ENCODE measurements around the gene LRFN4.

LRFN4 gene

GRCh38 chr11:66868082-66868725, 11.3 kb downstream of the LRFN4 start:
- in situ Hi-C loops (cut with MboI; ENCODE audit: low sequenced_read_pairs) = no loop called here

- in situ Hi-C loops (cut with MboI; ENCODE audit: low sequenced_read_pairs) = no loop called here
Observed at GRCh38 chr11:66868726-66869566, 12.1 kb downstream of the LRFN4 start.

- in situ Hi-C loops (cut with MboI; ENCODE audit: low sequenced_read_pairs) = no loop called here
Observed at GRCh38 chr11:66869567-66869870, 12.7 kb downstream of the LRFN4 start.

GRCh38 chr11:66870131-66870530, 13.3 kb downstream of the LRFN4 start:
- in situ Hi-C loops (cut with MboI; ENCODE audit: low sequenced_read_pairs) = no loop called here

GRCh38 chr11:66870616-66871520, 14.0 kb downstream of the LRFN4 start:
- in situ Hi-C loops (cut with MboI; ENCODE audit: low sequenced_read_pairs) = no loop called here

- in situ Hi-C loops (cut with MboI; ENCODE audit: low sequenced_read_pairs) = no loop called here
Observed at GRCh38 chr11:66871521-66871901, 14.6 kb downstream of the LRFN4 start.

- in situ Hi-C loops (cut with MboI; ENCODE audit: low sequenced_read_pairs) = no loop called here
Observed at GRCh38 chr11:66874232-66874631, 17.4 kb downstream of the LRFN4 start.

- in situ Hi-C loops (cut with MboI; ENCODE audit: low sequenced_read_pairs) = no loop called here
Observed at GRCh38 chr11:66875378-66875777, 18.5 kb downstream of the LRFN4 start.

- in situ Hi-C loops (cut with MboI; ENCODE audit: low sequenced_read_pairs) = no loop called here
Observed at GRCh38 chr11:66877588-66878385, 20.9 kb downstream of the LRFN4 start.

- in situ Hi-C loops (cut with MboI; ENCODE audit: low sequenced_read_pairs) = no loop called here
Observed at GRCh38 chr11:66878474-66878873, 21.6 kb downstream of the LRFN4 start.

GRCh38 chr11:66879000-66879399, 22.1 kb downstream of the LRFN4 start:
- in situ Hi-C loops (cut with MboI; ENCODE audit: low sequenced_read_pairs) = no loop called here

GRCh38 chr11:66879583-66879982, 22.7 kb downstream of the LRFN4 start:
- in situ Hi-C loops (cut with MboI; ENCODE audit: low sequenced_read_pairs) = no loop called here

GRCh38 chr11:66879999-66880398, 23.1 kb downstream of the LRFN4 start:
- in situ Hi-C loops (cut with MboI; ENCODE audit: low sequenced_read_pairs) = no loop called here

- in situ Hi-C loops (cut with MboI; ENCODE audit: low sequenced_read_pairs) = no loop called here
Observed at GRCh38 chr11:66880496-66881450, 23.9 kb downstream of the LRFN4 start.

- in situ Hi-C loops (cut with MboI; ENCODE audit: low sequenced_read_pairs) = no loop called here
Observed at GRCh38 chr11:66881451-66881835, 24.6 kb downstream of the LRFN4 start.

GRCh38 chr11:66881927-66882452, 25.1 kb downstream of the LRFN4 start:
- in situ Hi-C loops (cut with MboI; ENCODE audit: low sequenced_read_pairs) = no loop called here

GRCh38 chr11:66882561-66883015, 25.7 kb downstream of the LRFN4 start:
- in situ Hi-C loops (cut with MboI; ENCODE audit: low sequenced_read_pairs) = no loop called here

- in situ Hi-C loops (cut with MboI; ENCODE audit: low sequenced_read_pairs) = no loop called here
Observed at GRCh38 chr11:66883016-66883965, 26.4 kb downstream of the LRFN4 start.
